OCI-LY1 (cell line): ENCODE results near the gene CACNG1.

Experiments used
- H2AFZ ChIP-seq: fragments of 200-600 bp; sonication (generic), shearing (Covaris generic); 2 replicates; pipeline ENCODE4 v1.6.0; 2014; ENCODE audit warnings: antibody characterized with exemption, mild to moderate bottlenecking, low read length
- H3F3A ChIP-seq: fragments of 200-600 bp; sonication (generic), shearing (Covaris generic); 2 replicates; pipeline ENCODE4 v1.6.0; 2014; ENCODE audit warnings: mild to moderate bottlenecking, antibody characterized with exemption, low read length, moderate library complexity; ENCODE audit not compliant: insufficient read depth
- H3K27ac ChIP-seq: fragments of 200-600 bp; sonication (generic); 2 replicates; pipeline ENCODE4 v1.5.1; 2014; ENCODE audit warnings: low read length, mixed run types, mild to moderate bottlenecking, low read depth; ENCODE audit not compliant: poor library complexity, severe bottlenecking
- H3K27me3 ChIP-seq: fragments of 200-600 bp; sonication (generic); 2 replicates; pipeline ENCODE4 v1.6.0; 2014; ENCODE audit warnings: antibody characterized with exemption, mild to moderate bottlenecking, low read length, moderate library complexity; ENCODE audit not compliant: insufficient read depth
- H3K36me3 ChIP-seq: fragments of 200-600 bp; sonication (generic); 2 replicates; pipeline ENCODE4 v1.6.1; 2014; ENCODE audit warnings: mild to moderate bottlenecking, antibody characterized with exemption, low read length, moderate library complexity, mixed read lengths; ENCODE audit not compliant: insufficient read depth
- H3K4me1 ChIP-seq: fragments of 200-600 bp; sonication (generic); 2 replicates; pipeline ENCODE4 v1.5.1; 2014; ENCODE audit warnings: mild to moderate bottlenecking, low read length, moderate library complexity; ENCODE audit not compliant: insufficient read depth, severe bottlenecking
- H3K4me2 ChIP-seq: fragments of 200-600 bp; sonication (generic), shearing (Covaris generic); 2 replicates; pipeline ENCODE4 v1.6.1; 2014; ENCODE audit warnings: low read length
- H3K4me3 ChIP-seq: fragments of 200-600 bp; sonication (generic); 2 replicates; pipeline ENCODE4 v1.5.1; 2014; ENCODE audit warnings: low read length, low read depth, mild to moderate bottlenecking, mixed read lengths; ENCODE audit not compliant: poor library complexity, severe bottlenecking
- H3K79me2 ChIP-seq: fragments of 200-600 bp; shearing (Covaris generic); 2 replicates; pipeline ENCODE4 v1.6.1; 2016; ENCODE audit warnings: mixed run types, low read length, mixed read lengths; ENCODE audit not compliant: insufficient read depth
- H3K9ac ChIP-seq: fragments of 200-600 bp; sonication (generic), shearing (Covaris generic); 2 replicates; pipeline ENCODE4 v1.6.1; 2014; ENCODE audit warnings: mild to moderate bottlenecking, low read length, mixed read lengths
- H3K9me2 ChIP-seq: fragments of 200-600 bp; sonication (generic), shearing (Covaris generic); 2 replicates; pipeline ENCODE4 v1.6.1; 2014; ENCODE audit warnings: low read depth, mild to moderate bottlenecking, low read length, mixed read lengths
- H3K9me3 ChIP-seq: fragments of 200-600 bp; shearing (Covaris generic); 2 replicates; pipeline ENCODE4 v1.6.1; 2014; ENCODE audit warnings: low read length, mixed read lengths
- H4K20me1 ChIP-seq: fragments of 200-600 bp; sonication (generic), shearing (Covaris generic); 2 replicates; pipeline ENCODE4 v1.6.0; 2016; ENCODE audit warnings: mild to moderate bottlenecking, low read length; ENCODE audit not compliant: insufficient read depth
- EZH2 ChIP-seq: fragments of 200-600 bp; sonication (generic), shearing (Covaris generic); IDR thresholded peaks from 2 replicates; pipeline ENCODE4 v1.8.0; 2017; ENCODE audit warnings: borderline replicate concordance, mixed run types, mild to moderate bottlenecking, antibody characterized with exemption, low read length, moderate library complexity, mixed read lengths
- TF ChIP-seq, protein P1 (sequence below): fragments of 200-600 bp; sonication (generic), shearing (Covaris generic); IDR thresholded peaks from 2 replicates; pipeline ENCODE4 v1.5.1; 2017; ENCODE audit warnings: mild to moderate bottlenecking, antibody characterized with exemption, low read length, moderate library complexity, mixed read lengths

Gene CACNG1

DNA sequence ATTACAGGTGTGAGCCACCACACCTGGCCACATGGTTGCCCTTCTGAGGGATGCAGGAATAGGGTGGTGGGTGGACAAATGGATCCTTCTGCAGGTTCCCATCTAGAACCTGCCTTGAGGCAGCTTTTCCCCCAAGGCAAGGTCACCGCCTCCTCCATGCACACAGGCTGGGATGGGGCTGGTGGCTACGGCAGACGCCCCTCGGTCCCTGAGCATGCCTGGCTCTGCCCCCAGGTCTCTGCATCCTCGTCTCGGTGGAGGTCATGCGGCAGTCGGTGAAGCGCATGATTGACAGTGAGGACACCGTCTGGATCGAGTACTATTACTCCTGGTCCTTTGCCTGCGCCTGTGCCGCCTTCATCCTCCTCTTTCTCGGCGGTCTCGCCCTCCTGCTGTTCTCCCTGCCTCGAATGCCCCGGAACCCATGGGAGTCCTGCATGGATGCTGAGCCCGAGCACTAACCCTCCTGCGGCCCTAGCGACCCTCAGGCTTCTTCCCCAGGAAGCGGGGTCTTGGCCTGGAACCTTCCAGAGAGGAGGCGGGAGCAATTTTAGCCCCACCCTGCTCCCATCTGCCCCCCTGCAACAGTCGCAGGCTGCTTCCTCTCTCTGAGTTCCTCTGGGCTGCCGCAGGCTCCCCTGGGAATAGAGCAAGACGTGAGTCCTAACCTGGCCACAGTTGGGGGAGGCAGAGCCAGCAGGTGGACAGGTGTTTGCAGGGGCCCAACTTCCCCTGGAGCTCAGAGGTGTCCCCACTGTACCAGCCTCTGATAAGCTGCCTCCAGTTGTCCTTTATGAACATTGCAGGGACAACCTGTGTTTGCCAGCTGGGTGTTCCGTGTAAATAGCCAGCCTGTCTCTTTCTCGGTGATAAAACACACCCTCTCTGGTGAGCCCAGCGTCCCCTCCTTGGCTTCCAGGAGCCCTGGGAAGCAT, 11.7 kb downstream of the CACNG1 start:
- Histone ChIP-seq H3F3A (no peaks in the 10 kb centered on the region), H3K9me2 (no peaks in the 10 kb centered on the region), H3K9ac (no peak overlapping the region), H2AFZ (no peak overlapping the region), H3K36me3 (no peaks in the 10 kb centered on the region), H3K4me2 (no peak overlapping the region), H4K20me1 (no peaks in the 10 kb centered on the region), H3K9me3 (no peaks in the 10 kb centered on the region), H3K4me3 (no peak overlapping the region), H3K27ac (no peak overlapping the region), H3K4me1 (peaks cover 9% of the 10 kb centered on the region), H3K27me3 (peaks cover 2% of the 10 kb centered on the region; the same call in 1 of the 2 replicates), H3K79me2 (no peaks in the 10 kb centered on the region)
- TF ChIP-seq, protein P1, sequence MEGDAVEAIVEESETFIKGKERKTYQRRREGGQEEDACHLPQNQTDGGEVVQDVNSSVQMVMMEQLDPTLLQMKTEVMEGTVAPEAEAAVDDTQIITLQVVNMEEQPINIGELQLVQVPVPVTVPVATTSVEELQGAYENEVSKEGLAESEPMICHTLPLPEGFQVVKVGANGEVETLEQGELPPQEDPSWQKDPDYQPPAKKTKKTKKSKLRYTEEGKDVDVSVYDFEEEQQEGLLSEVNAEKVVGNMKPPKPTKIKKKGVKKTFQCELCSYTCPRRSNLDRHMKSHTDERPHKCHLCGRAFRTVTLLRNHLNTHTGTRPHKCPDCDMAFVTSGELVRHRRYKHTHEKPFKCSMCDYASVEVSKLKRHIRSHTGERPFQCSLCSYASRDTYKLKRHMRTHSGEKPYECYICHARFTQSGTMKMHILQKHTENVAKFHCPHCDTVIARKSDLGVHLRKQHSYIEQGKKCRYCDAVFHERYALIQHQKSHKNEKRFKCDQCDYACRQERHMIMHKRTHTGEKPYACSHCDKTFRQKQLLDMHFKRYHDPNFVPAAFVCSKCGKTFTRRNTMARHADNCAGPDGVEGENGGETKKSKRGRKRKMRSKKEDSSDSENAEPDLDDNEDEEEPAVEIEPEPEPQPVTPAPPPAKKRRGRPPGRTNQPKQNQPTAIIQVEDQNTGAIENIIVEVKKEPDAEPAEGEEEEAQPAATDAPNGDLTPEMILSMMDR = no peak
- no peak for TF ChIP-seq EZH2

DNA sequence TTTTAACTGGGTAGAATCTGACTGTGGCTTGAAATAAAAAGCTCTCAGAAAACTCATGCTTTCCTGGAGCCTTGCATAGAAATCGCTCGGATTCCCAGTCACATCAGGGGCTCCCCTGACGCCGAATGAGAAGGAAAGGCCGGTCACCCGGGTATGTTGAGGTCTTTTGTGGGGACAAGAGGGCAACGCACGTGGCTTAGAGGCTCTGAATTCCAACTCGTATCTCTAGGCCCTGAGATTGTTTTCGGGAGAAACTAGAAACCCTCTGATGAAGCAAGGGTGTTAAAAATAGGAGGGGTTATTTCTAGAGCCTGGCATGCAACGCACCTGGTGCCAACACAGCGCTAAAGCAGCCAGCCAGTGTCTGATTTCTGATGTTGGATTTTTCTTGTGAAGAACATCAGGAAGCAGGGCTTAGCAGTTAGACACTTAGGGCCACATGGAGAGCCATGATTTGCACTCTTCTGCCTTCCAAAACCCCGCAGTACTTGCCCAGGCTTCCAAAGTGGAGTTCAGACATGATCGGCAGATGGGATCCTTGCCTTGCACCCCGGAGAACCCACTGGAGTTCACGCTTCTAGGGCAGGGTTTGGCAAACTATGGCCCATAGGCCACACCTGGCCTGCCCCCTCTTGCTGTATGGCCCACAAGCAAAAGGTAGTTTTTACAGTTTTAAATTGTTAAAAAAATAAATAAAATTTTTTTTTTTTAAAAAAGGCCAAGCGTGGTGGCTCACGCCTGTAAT, 12.6 kb downstream of the CACNG1 start:
- no peaks in the 10 kb centered on the region for H4K20me1 ChIP-seq
- H3F3A ChIP-seq = no peaks in the 10 kb centered on the region
- H3K9me2 ChIP-seq = no peaks in the 10 kb centered on the region
- H3K36me3 ChIP-seq = no peaks in the 10 kb centered on the region
- H3K27me3 ChIP-seq = no peaks in the 10 kb centered on the region
- no peak overlapping the region for H3K27ac ChIP-seq
- H3K4me3 ChIP-seq = no peak overlapping the region
- no peaks in the 10 kb centered on the region for H3K79me2 ChIP-seq
- peaks cover 9% of the 10 kb centered on the region for H3K4me1 ChIP-seq
- H3K9ac ChIP-seq = no peak overlapping the region
- no peak overlapping the region for H3K4me2 ChIP-seq
- H2AFZ ChIP-seq = no peak overlapping the region
- H3K9me3 ChIP-seq = no peaks in the 10 kb centered on the region
- TF ChIP-seq, protein P1 = no peak
- no peak for TF ChIP-seq EZH2

DNA sequence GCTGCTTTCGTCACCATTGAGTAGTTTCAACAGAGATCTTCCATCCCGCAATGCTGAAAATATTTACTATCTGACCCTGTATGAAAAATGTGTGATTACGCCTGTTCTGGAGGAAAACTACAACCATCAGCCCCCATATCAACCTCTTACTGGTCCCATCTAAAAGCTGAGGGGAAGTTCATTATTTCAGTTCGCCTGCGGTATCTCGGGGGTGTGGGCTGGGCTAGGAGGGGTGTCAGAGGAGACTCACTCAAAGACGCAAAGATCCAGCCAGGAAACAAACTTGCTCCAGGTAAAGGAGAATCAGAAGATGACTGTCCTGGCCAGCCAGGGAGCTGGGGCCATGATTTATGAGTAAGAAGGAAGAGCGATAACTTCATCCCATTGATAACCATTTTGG, 13.7 kb downstream of the CACNG1 start:
- Histone ChIP-seq H2AFZ (no peak overlapping the region), H3K79me2 (no peaks in the 10 kb centered on the region), H3K9me3 (no peaks in the 10 kb centered on the region), H3K9me2 (no peaks in the 10 kb centered on the region), H3K4me1 (peaks cover 9% of the 10 kb centered on the region), H3K36me3 (no peaks in the 10 kb centered on the region), H3K4me3 (no peak overlapping the region), H3K27me3 (no peaks in the 10 kb centered on the region), H3K27ac (no peak overlapping the region), H4K20me1 (no peaks in the 10 kb centered on the region), H3K9ac (no peak overlapping the region), H3K4me2 (no peak overlapping the region), H3F3A (no peaks in the 10 kb centered on the region)
- TF ChIP-seq, protein P1 = no peak
- TF ChIP-seq EZH2 = no peak
